HepG2 (cell line): ENCODE measurements around the gene FAM222B. TPM values are rescaled to one million over a fixed set of nuclear protein-coding genes. Genes with fewer than 3 reads are reported as not detected.

Experiments used
- ATAC-seq: fragments of 200-7000 bp; cut with Tn5 transposase; 3 replicates; pipeline ENCODE4 v1.9.1; 2020; ENCODE audit warnings: mild to moderate bottlenecking, moderate library complexity
- BruUV-seq: library from RNA; stranded (reverse); fragments of 400-500 nt; replicated peaks from 2 replicates; lab custom pipeline; 2021; lab: Mats Ljungman, UMichigan
- CTCF ChIA-PET: fragments of 300-600 bp; formaldehyde crosslinking; extraction: SDS; loops from one replicate; lab custom pipeline; 2021; ENCODE audit warnings: low total read pairs, inconsistent platforms, low intra/inter-chr PET ratio; lab: Yijun Ruan, JAX
- POLR2A ChIA-PET: fragments of 350-600 bp; sonication (Branson Sonifier 250); formaldehyde crosslinking; loops from one replicate; lab custom pipeline; 2020; ENCODE audit warnings: antibody characterized with exemption, inconsistent platforms; lab: Yijun Ruan, JAX
- DNase-seq: peaks from one replicate; pipeline ENCODE4 v3.0.0-alpha.2; 2015; ENCODE audit warnings: low spot score
- FAIRE-seq: peaks from 3 replicates; lab custom pipeline; 2011; peaks lifted over from hg19 to GRCh38; lab: Jason Lieb, UNC
- H2AFZ ChIP-seq: one replicate; pipeline ENCODE4 v1.6.1; 2011; ENCODE audit warnings: low read length, inconsistent platforms
- H3K27ac ChIP-seq: fragments of 300-600 bp; 3 replicates; pipeline ENCODE4 v1.8.0; 2011; ENCODE audit warnings: mixed run types, mild to moderate bottlenecking, mixed read lengths, low read length, inconsistent platforms; ENCODE audit not compliant: insufficient read depth; ENCODE audit errors: extremely low read length
- H3K27me3 ChIP-seq, 2 experiments: fragments of 200-600 bp in 1 of 2; 2 replicates in 1 of 2; 3 replicates in 1 of 2; pipeline versions ENCODE4 v1.6.0 to v1.8.0; 2011; ENCODE audit warnings: low read length in 2 of 2, mild to moderate bottlenecking in 2 of 2, moderate library complexity in 2 of 2, inconsistent platforms in 1 of 2; ENCODE audit not compliant: insufficient read depth in 2 of 2, control insufficient read depth in 1 of 2
- H3K36me3 ChIP-seq, 2 experiments: fragments of 200-600 bp in 1 of 2; replicated peaks in 1 of 2; 2 replicates in 1 of 2; 3 replicates in 1 of 2; pipeline versions ENCODE4 v1.5.1 to v1.8.0; 2011; ENCODE audit warnings: low read length in 2 of 2, inconsistent platforms in 1 of 2; ENCODE audit not compliant: insufficient read depth in 2 of 2, control insufficient read depth in 1 of 2
- H3K4me1 ChIP-seq: 2 replicates; pipeline ENCODE4 v1.5.1; 2012; ENCODE audit warnings: low read length, inconsistent platforms; ENCODE audit not compliant: insufficient read depth
- H3K4me2 ChIP-seq: 2 replicates; pipeline ENCODE4 v1.6.0; 2011; ENCODE audit warnings: low read depth, low read length, inconsistent platforms
- H3K4me3 ChIP-seq, 3 experiments: fragments of 200-600 bp in 1 of 3; sonication (generic), shearing (Covaris generic) in 1 of 3; replicated peaks in 1 of 3; 2 replicates each; pipeline ENCODE4 v1.5.1; 2011 to 2016; ENCODE audit warnings: low read length in 3 of 3, inconsistent platforms in 2 of 3, low read depth in 2 of 3, mild to moderate bottlenecking in 2 of 3, control low read depth in 1 of 3, mixed read lengths in 1 of 3; ENCODE audit not compliant: insufficient read depth in 1 of 3
- H3K79me2 ChIP-seq: one replicate; pipeline ENCODE4 v1.6.1; 2011; ENCODE audit warnings: low read length, inconsistent platforms; ENCODE audit not compliant: insufficient read depth
- H3K9ac ChIP-seq: 2 replicates; pipeline ENCODE4 v1.6.0; 2011; ENCODE audit warnings: mild to moderate bottlenecking, low read depth, low read length, inconsistent platforms; ENCODE audit not compliant: insufficient read depth
- H3K9me3 ChIP-seq: 2 replicates; pipeline ENCODE4 v1.5.1; 2012; ENCODE audit warnings: mild to moderate bottlenecking, low read length
- H4K20me1 ChIP-seq: 2 replicates; pipeline ENCODE4 v1.6.0; 2011; ENCODE audit warnings: inconsistent platforms, mild to moderate bottlenecking, low read length, moderate library complexity; ENCODE audit not compliant: insufficient read depth
- AGO1 ChIP-seq: fragments of 200-400 bp; formaldehyde crosslinking; IDR thresholded peaks from 2 replicates; pipeline ENCODE4 v1.6.1; 2017; ENCODE audit warnings: mild to moderate bottlenecking, low read depth, low read length, moderate library complexity; ENCODE audit not compliant: poor library complexity, severe bottlenecking
- CAMTA2 ChIP-seq: sonication (generic); formaldehyde crosslinking; IDR thresholded peaks from 2 replicates; pipeline ENCODE4 v1.4.0; 2020; ENCODE audit warnings: mild to moderate bottlenecking, missing genetic modification reagents, borderline replicate concordance
- CBX5 ChIP-seq: sonication (generic); formaldehyde crosslinking; IDR thresholded peaks from 2 replicates; pipeline ENCODE4 v1.4.0; 2020; ENCODE audit warnings: missing genetic modification reagents, borderline replicate concordance
- CREB3 ChIP-seq: sonication (generic); formaldehyde crosslinking; IDR thresholded peaks from 2 replicates; pipeline ENCODE4 v1.5.0; 2020; ENCODE audit warnings: missing genetic modification reagents
- GLI4 ChIP-seq: sonication (generic); formaldehyde crosslinking; IDR thresholded peaks from 2 replicates; pipeline ENCODE4 v1.5.1; 2020; ENCODE audit warnings: missing genetic modification reagents, mild to moderate bottlenecking, moderate library complexity, borderline replicate concordance
- PBX2 ChIP-seq: IDR thresholded peaks from 2 replicates; pipeline ENCODE4 v1.6.1; 2016; ENCODE audit warnings: control low read depth
- POLR2A ChIP-seq, 2 experiments: IDR thresholded peaks; 2 replicates each; pipeline ENCODE4 v1.6.1; 2011; ENCODE audit warnings: low read depth in 2 of 2, low read length in 2 of 2, mild to moderate bottlenecking in 1 of 2, moderate library complexity in 1 of 2; ENCODE audit not compliant: insufficient read depth in 1 of 2
- SCMH1 ChIP-seq: sonication (generic); formaldehyde crosslinking; IDR thresholded peaks from 2 replicates; pipeline ENCODE4 v1.9.0; 2021; ENCODE audit warnings: missing genetic modification reagents, mild to moderate bottlenecking, borderline replicate concordance
- TSC22D2 ChIP-seq: sonication (generic); formaldehyde crosslinking; IDR thresholded peaks from 2 replicates; pipeline ENCODE4 v1.5.1; 2020; ENCODE audit warnings: missing genetic modification reagents, mild to moderate bottlenecking, borderline replicate concordance
- WIZ ChIP-seq: sonication (generic); formaldehyde crosslinking; IDR thresholded peaks from 2 replicates; pipeline ENCODE4 v1.5.1; 2020; ENCODE audit warnings: mild to moderate bottlenecking, missing genetic modification reagents
- ZNF672 ChIP-seq: sonication (generic); formaldehyde crosslinking; IDR thresholded peaks from 2 replicates; pipeline ENCODE4 v1.8.1; 2022; ENCODE audit warnings: missing genetic modification reagents
- WGBS: methylation state at CpG from one replicate; pipeline ENCODE4 v1.1.6; 2017; ENCODE audit warnings: low lambda C conversion rate; 5-methylcytosine and 5-hydroxymethylcytosine counted together
- in situ Hi-C: cut with HindIII; loops from 2 replicates; pipeline ENCODE4 v1.10.0; 2017; ENCODE audit warnings: low pct_unique_long_range_greater_than_20kb; ENCODE audit not compliant: extremely low pct_ligation_motif_present
- intact Hi-C: fragments of 100-400 bp; cut with micrococcal nuclease; formaldehyde crosslinking; loops from one replicate; pipeline ENCODE4 v1.10.0; 2022; ENCODE audit not compliant: unreplicated experiment
- polyA plus RNA-seq, 8 experiments: library from polyadenylated mRNA; depleted of rRNA in 3 of 8; stranded (reverse) in 7 of 8; unstranded in 1 of 8; fragments of >200 nt; fragmentation: Illumina TruSeq in 4 of 8; extraction: Trizol in 4 of 8; gene quantifications; 2 replicates each; pipeline versions ENCODE4 v1.2.1 to v1.2.3, GENCODE V29; 2011 to 2016; ENCODE audit warnings: low read depth in 4 of 8, missing spikeins in 1 of 8, mixed read lengths in 1 of 8; ENCODE audit not compliant: insufficient read depth in 1 of 8
- total RNA-seq, 5 experiments: library from RNA; depleted of rRNA; stranded (reverse); fragments of >200 nt; fragmentation: Illumina TruSeq; extraction: Trizol; gene quantifications; 2 replicates each; pipeline ENCODE4 v1.2.3, GENCODE V29; 2016; ENCODE audit warnings: low read depth in 1 of 5

FAM222B gene
- total and polyA plus RNA-seq, 2 of the 13 experiments (the other 11 are each of a cell fraction or from before 2014, with no cell fraction given), result 3.5 to 7.3 TPM

- Histone ChIP-seq H3K4me1 (peaks cover 24% of the 10 kb centered on the region), H3K79me2 (peaks cover 18% of the 10 kb centered on the region), H2AFZ (no peak overlapping the region), H3K4me3 (no peak overlapping the region), H3K36me3 (peaks cover 19 to 29% of the 10 kb centered on the region in 2 experiments; a peak in 4 of 5 replicates), H4K20me1 (no peaks in the 10 kb centered on the region), H3K27me3 (peaks cover 0 to 2% of the 10 kb centered on the region in 2 experiments; a peak in 1 of 5 replicates), H3K9ac (no peak overlapping the region), H3K4me2 (no peak overlapping the region), H3K9me3 (no peaks in the 10 kb centered on the region), H3K27ac (no peak overlapping the region)
- no peak for TF ChIP-seq CBX5
- TF ChIP-seq CREB3 (CRISPR knock-in tag), result no peak
- TF ChIP-seq SCMH1 (CRISPR knock-in tag), result no peak
- TF ChIP-seq WIZ, result no peak
- no peak for TF ChIP-seq PBX2 (CRISPR knock-in tag)
- TF ChIP-seq AGO1, result no peak
- TF ChIP-seq CAMTA2, result no peak
- TF ChIP-seq ZNF672 (CRISPR knock-in tag), result no peak
- TF ChIP-seq GLI4 (CRISPR knock-in tag), result no peak
- TF ChIP-seq POLR2A (IDR thresholded peaks at IDR 0.05; ENCODE audit: insufficient read depth in 1 of 2, low read depth in 2 of 2, low read length in 2 of 2), result no peak
- TF ChIP-seq TSC22D2, result no peak
- ChIA-PET CTCF (no interaction called here), POLR2A (interaction anchor here (1.4 kb wide), 1 partner anchor 15 kb away, joined by 4 read pairs; the partner anchor contains the start of gene FAM222B)
- in situ Hi-C loops (no loop called here), intact Hi-C loops (no loop called here)
- 100% methylated on average over 3 of the region's 3 CpGs for WGBS
- DNase-seq (no peak), FAIRE-seq (no peak), ATAC-seq (no peak)
- no TSS peak for BruUV-seq
Measured at GRCh38 chr17:28857905-28858800, 15.6 kb upstream of the FAM222B start.
